ENCODE measurements around the gene LRRC74B. TPM values are rescaled to one million over a fixed set of nuclear protein-coding genes. Genes with fewer than 3 reads are reported as not detected.
"Not testable (repeated sequence)": the region's sequence is repeated elsewhere in the genome, so short reads cannot be mapped to it uniquely, and the experiment has no call there.

The LRRC74B gene
- total RNA-seq, 1 donor from 2014 or later: 3.6 TPM

DNA sequence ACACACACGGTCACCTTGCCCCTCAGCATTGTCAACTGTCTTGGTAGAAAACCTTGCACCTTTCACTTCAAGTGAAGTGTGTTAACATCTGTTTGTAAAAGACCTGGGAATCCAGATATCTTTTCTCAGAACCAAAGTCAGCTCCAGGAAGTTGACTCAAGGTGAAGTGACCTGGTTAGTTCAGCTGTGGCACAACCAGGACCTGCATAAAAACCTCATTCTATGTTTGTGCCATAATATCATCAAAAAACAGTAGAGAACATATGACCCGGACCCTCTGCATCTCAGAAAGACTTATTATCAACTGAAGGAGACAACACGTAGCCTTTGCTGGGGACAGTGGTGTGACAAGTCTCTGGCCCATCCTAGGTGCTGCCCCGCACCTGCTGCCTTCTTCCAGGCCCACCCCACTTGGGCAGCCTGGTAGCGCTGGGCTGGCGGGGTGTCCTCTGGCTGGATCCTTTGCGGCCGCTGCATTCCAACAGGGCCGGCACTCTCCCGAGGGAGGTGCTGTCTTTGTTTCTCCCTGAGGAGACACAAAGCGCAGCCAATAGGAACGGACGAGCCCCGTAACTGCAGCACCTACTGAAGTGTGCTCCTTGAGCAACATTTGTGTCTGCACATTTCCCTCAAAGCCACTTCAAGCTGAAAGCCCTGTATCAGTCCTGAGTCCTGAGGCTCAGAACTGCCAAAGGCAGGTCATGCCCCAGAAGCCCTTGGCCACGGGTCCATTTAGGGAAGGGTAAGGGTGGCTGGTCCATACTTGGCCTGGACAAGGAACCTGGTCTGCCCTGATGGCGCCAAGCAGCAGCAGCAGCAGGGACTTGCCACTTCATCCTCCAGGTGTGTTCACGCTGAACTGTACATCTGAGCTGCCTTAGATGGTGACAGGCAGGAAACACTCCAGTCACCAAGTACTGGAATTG, 25.2 kb downstream of the LRRC74B start:
- H3K27ac ChIP-seq: no peak overlapping the region
- H3K4me3 ChIP-seq: no peak overlapping the region
- no peaks in the 10 kb centered on the region for H3K27me3 ChIP-seq (ENCODE audit: low read depth)
- ATAC-seq: no peak
- no peaks in the 10 kb centered on the region for H3K4me1 ChIP-seq
- intact Hi-C loops (cut with DNase I): no loop called here
- no peaks in the 10 kb centered on the region for H3K9me3 ChIP-seq
- TF ChIP-seq, protein P1, sequence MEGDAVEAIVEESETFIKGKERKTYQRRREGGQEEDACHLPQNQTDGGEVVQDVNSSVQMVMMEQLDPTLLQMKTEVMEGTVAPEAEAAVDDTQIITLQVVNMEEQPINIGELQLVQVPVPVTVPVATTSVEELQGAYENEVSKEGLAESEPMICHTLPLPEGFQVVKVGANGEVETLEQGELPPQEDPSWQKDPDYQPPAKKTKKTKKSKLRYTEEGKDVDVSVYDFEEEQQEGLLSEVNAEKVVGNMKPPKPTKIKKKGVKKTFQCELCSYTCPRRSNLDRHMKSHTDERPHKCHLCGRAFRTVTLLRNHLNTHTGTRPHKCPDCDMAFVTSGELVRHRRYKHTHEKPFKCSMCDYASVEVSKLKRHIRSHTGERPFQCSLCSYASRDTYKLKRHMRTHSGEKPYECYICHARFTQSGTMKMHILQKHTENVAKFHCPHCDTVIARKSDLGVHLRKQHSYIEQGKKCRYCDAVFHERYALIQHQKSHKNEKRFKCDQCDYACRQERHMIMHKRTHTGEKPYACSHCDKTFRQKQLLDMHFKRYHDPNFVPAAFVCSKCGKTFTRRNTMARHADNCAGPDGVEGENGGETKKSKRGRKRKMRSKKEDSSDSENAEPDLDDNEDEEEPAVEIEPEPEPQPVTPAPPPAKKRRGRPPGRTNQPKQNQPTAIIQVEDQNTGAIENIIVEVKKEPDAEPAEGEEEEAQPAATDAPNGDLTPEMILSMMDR (IDR thresholded peaks at IDR 0.05): no peak
- no peak for DNase-seq
- H3K36me3 ChIP-seq: no peaks in the 10 kb centered on the region

DNA sequence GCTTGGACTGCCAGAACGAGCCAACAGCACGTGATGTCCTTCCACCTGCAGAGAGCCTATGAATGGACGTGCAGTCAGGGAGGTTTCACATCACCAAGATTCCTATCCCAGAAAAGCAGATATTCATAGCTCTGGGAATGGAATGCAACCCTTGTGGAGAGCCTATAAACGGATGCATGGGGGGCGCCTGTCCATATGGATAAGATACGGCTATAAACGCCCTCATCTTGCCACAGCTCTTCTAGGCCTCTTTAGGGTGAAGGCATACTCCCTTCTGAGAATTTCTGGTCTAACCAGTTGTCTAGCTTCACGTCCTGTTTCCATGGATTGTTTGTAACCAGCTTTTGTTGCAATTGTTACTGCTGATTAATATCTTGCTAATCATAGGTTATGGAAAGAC, 26.1 kb downstream of the LRRC74B start:
- H3K4me3 ChIP-seq; H3K27me3 ChIP-seq (ENCODE audit: low read depth); DNase-seq; intact Hi-C loops (cut with DNase I); H3K27ac ChIP-seq; H3K9me3 ChIP-seq; H3K36me3 ChIP-seq; H3K4me1 ChIP-seq; ATAC-seq: not testable (repeated sequence)

DNA sequence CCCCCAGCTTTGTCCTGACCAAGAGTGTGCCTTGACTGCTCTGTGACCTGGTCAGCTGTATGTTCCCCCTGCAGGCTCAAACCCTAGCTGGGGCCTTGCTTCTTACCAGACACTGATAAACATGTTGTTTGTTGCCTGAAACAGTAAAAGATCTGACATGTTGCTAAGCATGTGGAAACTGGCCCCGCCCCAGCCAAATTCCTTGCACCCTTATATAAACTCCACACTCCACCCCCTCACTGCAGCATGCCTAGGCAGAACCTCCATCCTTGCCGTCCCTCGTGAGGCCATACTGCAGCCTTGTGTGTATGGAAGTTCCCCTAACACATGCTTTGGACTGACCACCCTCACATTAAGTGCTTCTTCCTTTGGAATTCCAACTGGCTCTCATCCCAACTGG, 27.3 kb downstream of the LRRC74B start:
- TF ChIP-seq, protein P1 (IDR thresholded peaks at IDR 0.05): no peak
- H3K36me3 ChIP-seq: no peaks in the 10 kb centered on the region
- no peaks in the 10 kb centered on the region for H3K27me3 ChIP-seq (ENCODE audit: low read depth)
- DNase-seq (no peak), ATAC-seq (no peak)
- H3K4me3 ChIP-seq: no peak overlapping the region
- no peak overlapping the region for H3K27ac ChIP-seq
- intact Hi-C loops (cut with DNase I): no loop called here
- no peaks in the 10 kb centered on the region for H3K4me1 ChIP-seq
- no peaks in the 10 kb centered on the region for H3K9me3 ChIP-seq

DNA sequence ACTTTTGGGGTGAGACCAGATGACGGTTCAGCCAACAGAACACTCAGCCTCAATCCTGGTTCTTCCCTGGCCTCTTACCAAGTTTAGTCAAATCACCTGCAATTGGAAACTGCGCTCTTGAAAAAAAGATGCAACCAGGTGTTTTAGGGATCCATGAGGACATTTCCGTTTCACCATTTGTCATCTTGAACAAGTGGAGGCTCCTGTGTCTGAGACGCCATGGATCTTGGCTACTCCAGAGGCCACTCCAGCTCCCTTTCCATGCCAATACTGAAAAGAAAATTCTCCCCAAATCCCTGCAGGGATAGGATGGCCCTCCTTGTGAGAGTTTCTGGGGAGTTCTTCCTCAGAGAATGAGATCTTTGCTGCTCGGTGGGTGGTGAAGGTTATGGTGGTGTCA, 27.7 kb downstream of the LRRC74B start:
- DNase-seq: no peak
- no peaks in the 10 kb centered on the region for H3K27me3 ChIP-seq (ENCODE audit: low read depth)
- no peak overlapping the region for H3K27ac ChIP-seq
- intact Hi-C loops (cut with DNase I): no loop called here
- no peaks in the 10 kb centered on the region for H3K36me3 ChIP-seq
- H3K4me1 ChIP-seq: no peaks in the 10 kb centered on the region
- no peaks in the 10 kb centered on the region for H3K9me3 ChIP-seq
- no peak overlapping the region for H3K4me3 ChIP-seq
- TF ChIP-seq, protein P1 (IDR thresholded peaks at IDR 0.05): no peak
- no peak for ATAC-seq

DNA sequence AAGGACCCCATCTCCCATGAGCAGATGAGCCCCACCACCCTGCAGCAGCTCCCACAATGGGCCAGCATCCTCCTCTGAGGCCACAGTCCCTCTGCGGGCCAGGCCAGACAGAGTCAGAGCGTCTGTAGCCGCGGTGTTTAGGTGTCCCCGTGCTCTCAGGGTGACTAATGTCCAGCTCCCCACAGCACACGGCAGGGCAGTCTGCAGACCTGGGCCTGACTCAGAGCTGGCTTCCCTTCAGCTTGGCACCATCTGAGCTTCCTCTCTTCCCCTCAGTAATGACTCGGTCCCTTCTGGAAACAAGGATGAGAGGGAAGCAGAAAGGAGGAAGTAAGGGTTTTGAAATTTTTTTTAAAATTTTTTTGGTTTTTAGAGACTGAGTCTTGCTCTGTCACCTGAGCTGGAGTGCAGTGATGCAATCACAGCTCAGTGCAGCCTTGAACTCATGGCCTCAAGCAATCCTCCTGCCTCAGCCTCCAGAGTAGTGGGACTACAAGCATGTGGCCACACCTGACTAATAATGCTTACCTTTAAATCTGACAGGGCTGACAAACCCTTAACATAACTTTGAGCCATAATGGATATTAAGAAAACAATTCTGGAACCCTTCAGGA, 28.5 kb downstream of the LRRC74B start:
- Histone ChIP-seq H3K27ac (no peak overlapping the region), H3K4me1 (no peaks in the 10 kb centered on the region), H3K36me3 (no peaks in the 10 kb centered on the region), H3K9me3 (no peaks in the 10 kb centered on the region), H3K4me3 (no peak overlapping the region), H3K27me3 (ENCODE audit: low read depth) (no peaks in the 10 kb centered on the region)
- ATAC-seq (peak; percentile 53 to 73), DNase-seq (no peak)
- TF ChIP-seq, protein P1 (IDR thresholded peaks at IDR 0.05): no peak
- intact Hi-C loops (cut with DNase I): no loop called here

All from lower lobe of right lung (tissue), 2 donors.